Measurements from ENCODE around the gene CTRL.

DNA sequence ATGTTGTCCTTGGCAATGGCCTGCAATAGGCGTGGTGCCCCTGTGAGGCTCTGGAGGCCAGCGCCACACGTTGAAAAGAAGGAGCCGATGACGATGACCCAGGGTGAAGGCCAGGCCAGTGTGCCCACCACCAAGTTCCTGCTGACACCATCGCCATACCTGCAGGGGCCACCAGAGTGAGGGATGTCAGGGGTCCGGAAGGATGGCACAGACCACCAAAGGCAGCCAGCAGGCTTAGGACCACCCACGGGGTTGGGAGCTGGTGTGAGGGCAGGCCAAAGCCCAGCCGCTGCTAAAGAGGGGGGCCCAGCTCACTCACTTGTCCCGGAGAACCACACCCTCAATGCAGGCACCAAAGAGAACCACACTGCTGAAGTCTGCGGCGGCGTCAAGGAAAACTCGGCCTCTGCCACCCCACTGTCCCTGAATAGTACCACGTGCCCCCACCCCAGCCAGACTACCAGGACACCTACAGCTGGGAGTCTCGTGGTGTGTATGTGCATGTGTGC lies 18.7 kb upstream of the CTRL start:
- TF ChIP-seq POLR2A (IDR thresholded peaks at IDR 0.05; ENCODE audit: low read depth, low read length) (no peak), POLR2AphosphoS5 (IDR thresholded peaks at IDR 0.05; ENCODE audit: low read depth, low read length) (no peak), TAF1 (IDR thresholded peaks at IDR 0.05; ENCODE audit: borderline replicate concordance, low read depth, low read length) (no peak)

Measured in GM12892 (cell line).